ENCODE results near the gene VSTM2L.

DNA sequence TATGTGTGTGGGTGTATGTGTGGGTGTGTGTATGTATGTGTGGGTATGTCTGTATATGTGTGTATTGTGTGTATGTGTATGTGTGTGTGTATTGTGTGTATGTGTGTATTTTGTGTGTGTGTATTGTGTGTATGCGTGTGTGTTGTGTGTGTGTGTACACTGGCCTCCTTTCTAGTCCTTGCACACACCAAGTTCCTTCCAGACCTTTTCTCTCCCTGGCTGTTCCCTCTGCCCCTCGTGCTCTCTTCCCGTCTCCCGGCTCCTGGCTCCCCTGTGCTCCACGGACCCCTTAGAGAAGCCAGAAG lies 11.4 kb downstream of the VSTM2L start:
- no peak for TF ChIP-seq POLR2AphosphoS5 (IDR thresholded peaks at IDR 0.05; ENCODE audit: insufficient read depth in 1 of 2, low read depth in 1 of 2)
- TF ChIP-seq, protein P1, sequence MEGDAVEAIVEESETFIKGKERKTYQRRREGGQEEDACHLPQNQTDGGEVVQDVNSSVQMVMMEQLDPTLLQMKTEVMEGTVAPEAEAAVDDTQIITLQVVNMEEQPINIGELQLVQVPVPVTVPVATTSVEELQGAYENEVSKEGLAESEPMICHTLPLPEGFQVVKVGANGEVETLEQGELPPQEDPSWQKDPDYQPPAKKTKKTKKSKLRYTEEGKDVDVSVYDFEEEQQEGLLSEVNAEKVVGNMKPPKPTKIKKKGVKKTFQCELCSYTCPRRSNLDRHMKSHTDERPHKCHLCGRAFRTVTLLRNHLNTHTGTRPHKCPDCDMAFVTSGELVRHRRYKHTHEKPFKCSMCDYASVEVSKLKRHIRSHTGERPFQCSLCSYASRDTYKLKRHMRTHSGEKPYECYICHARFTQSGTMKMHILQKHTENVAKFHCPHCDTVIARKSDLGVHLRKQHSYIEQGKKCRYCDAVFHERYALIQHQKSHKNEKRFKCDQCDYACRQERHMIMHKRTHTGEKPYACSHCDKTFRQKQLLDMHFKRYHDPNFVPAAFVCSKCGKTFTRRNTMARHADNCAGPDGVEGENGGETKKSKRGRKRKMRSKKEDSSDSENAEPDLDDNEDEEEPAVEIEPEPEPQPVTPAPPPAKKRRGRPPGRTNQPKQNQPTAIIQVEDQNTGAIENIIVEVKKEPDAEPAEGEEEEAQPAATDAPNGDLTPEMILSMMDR (IDR thresholded peaks at IDR 0.05) = no peak
- no peak for TF ChIP-seq POLR2A (IDR thresholded peaks at IDR 0.05)

Data from vagina (tissue), 2 donors.